Ovary (tissue), 3 donors: ENCODE data around the gene SAMD1.

Experiments
- EP300 ChIP-seq: sonication (generic); formaldehyde crosslinking; IDR thresholded peaks from one replicate; pipeline ENCODE4 v1.6.1; 2017; ENCODE audit warnings: antibody characterized with exemption
- POLR2A ChIP-seq: fragments of 450-650 bp; IDR thresholded peaks from one replicate; pipeline ENCODE4 v1.6.1; 2017; ENCODE audit warnings: antibody characterized with exemption, mild to moderate bottlenecking, moderate library complexity
- TF ChIP-seq, protein P1 (sequence below), 3 donors: fragments of 450-650 bp in 2 of 3; fragments of 200-600 bp in 1 of 3; IDR thresholded peaks; one replicate each; pipeline versions ENCODE4 v1.5.1 to v1.8.0; 2016 to 2022; ENCODE audit warnings: antibody characterized with exemption in 3 of 3, mild to moderate bottlenecking in 1 of 3
- donor health status: DM: no; HTN: no; CAD: no.

DNA sequence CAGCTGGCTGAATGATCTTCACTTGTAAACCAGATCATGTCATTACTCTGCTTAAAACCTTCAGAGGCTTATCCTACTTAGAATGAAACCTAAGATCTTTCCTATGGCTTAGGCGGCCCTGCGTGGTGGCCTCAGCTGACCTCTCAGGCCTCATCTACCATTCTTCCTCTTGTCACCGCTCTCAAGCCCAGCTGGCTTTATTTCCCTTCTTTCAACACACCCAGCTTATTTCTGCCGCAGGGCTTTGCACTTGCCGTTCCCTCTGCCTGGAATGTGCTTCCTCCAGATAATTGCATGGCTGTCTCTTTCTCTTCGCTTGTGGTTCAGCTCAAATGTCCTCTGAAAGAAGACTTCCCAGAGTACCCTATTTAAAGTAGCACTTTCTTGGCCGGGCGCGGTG is 49.4 kb upstream of the SAMD1 start:
- no peak for TF ChIP-seq POLR2A
- no peak for TF ChIP-seq EP300
- TF ChIP-seq, protein P1, sequence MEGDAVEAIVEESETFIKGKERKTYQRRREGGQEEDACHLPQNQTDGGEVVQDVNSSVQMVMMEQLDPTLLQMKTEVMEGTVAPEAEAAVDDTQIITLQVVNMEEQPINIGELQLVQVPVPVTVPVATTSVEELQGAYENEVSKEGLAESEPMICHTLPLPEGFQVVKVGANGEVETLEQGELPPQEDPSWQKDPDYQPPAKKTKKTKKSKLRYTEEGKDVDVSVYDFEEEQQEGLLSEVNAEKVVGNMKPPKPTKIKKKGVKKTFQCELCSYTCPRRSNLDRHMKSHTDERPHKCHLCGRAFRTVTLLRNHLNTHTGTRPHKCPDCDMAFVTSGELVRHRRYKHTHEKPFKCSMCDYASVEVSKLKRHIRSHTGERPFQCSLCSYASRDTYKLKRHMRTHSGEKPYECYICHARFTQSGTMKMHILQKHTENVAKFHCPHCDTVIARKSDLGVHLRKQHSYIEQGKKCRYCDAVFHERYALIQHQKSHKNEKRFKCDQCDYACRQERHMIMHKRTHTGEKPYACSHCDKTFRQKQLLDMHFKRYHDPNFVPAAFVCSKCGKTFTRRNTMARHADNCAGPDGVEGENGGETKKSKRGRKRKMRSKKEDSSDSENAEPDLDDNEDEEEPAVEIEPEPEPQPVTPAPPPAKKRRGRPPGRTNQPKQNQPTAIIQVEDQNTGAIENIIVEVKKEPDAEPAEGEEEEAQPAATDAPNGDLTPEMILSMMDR (IDR thresholded peaks at IDR 0.05), result no peak
